ENCODE results near the gene ZFAND2A.

DNA sequence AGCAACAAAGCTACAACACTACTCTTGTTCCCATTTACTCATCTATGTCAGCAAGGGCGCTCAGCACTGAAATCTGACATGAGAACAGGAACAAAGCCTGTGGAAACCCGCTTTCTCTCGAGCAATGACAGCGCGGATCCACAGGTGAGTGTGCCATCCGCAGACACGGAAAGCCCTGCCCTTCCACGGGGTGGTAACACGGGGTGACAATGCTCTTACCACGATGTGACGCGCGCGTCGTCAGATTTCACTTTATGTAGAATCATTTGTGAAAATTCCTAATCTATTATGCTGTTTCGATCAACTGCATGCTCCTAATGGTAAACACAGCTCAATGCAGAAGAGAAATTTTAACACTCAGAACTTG is 34.4 kb downstream of the ZFAND2A start:
- TF ChIP-seq, protein P1, sequence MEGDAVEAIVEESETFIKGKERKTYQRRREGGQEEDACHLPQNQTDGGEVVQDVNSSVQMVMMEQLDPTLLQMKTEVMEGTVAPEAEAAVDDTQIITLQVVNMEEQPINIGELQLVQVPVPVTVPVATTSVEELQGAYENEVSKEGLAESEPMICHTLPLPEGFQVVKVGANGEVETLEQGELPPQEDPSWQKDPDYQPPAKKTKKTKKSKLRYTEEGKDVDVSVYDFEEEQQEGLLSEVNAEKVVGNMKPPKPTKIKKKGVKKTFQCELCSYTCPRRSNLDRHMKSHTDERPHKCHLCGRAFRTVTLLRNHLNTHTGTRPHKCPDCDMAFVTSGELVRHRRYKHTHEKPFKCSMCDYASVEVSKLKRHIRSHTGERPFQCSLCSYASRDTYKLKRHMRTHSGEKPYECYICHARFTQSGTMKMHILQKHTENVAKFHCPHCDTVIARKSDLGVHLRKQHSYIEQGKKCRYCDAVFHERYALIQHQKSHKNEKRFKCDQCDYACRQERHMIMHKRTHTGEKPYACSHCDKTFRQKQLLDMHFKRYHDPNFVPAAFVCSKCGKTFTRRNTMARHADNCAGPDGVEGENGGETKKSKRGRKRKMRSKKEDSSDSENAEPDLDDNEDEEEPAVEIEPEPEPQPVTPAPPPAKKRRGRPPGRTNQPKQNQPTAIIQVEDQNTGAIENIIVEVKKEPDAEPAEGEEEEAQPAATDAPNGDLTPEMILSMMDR (conservative IDR thresholded peaks at IDR 0.05 in 1 of 2, IDR thresholded peaks at IDR 0.05 in 1 of 2; ENCODE audit: extremely low read depth in 1 of 2, insufficient read depth in 1 of 2, low read depth in 1 of 2, low read length in 2 of 2) = no peak
- TF ChIP-seq EZH2 (IDR thresholded peaks at IDR 0.05; ENCODE audit: borderline replicate concordance, low read length) = no peak

Data from mammary epithelial cell (primary cell).